Endodermal cell (in vitro differentiated cells): Measurements from ENCODE around the gene DNAH8. TPM values are rescaled to one million over a fixed set of nuclear protein-coding genes. Genes with fewer than 3 reads are reported as not detected.

Experiments used
- DNase-seq: peaks from one replicate; pipeline ENCODE4 v3.0.0-alpha.2; 2017
- H3K27ac ChIP-seq: 2 replicates; pipeline ENCODE4 v1.5.1; 2013; ENCODE audit warnings: mild to moderate bottlenecking, low read depth, low read length, moderate library complexity
- H3K27me3 ChIP-seq: 2 replicates; pipeline ENCODE4 v1.6.1; 2013; ENCODE audit warnings: mild to moderate bottlenecking, low read length, moderate library complexity; ENCODE audit not compliant: insufficient read depth, control insufficient read depth, poor library complexity, severe bottlenecking
- H3K36me3 ChIP-seq: 2 replicates; pipeline ENCODE4 v1.7.0; 2013; ENCODE audit warnings: mild to moderate bottlenecking, low read length, moderate library complexity; ENCODE audit not compliant: control insufficient read depth, insufficient read depth
- H3K4me1 ChIP-seq: one replicate; pipeline ENCODE4 v1.7.0; 2013; ENCODE audit warnings: low read length; ENCODE audit not compliant: control insufficient read depth, insufficient read depth
- H3K4me3 ChIP-seq: 2 replicates; pipeline ENCODE4 v1.5.1; 2013; ENCODE audit warnings: mild to moderate bottlenecking, low read length, moderate library complexity
- H3K9ac ChIP-seq: 2 replicates; pipeline ENCODE4 v1.6.1; 2013; ENCODE audit warnings: mild to moderate bottlenecking, low read length, moderate library complexity; ENCODE audit not compliant: poor library complexity, severe bottlenecking; ENCODE audit errors: extremely low read depth
- H3K9me3 ChIP-seq: 2 replicates; pipeline ENCODE4 v1.6.1; 2013; ENCODE audit warnings: mild to moderate bottlenecking, low read length, moderate library complexity; ENCODE audit not compliant: control insufficient read depth
- H3K27ac Mint-ChIP-seq: 2 replicates; pipeline ENCODE4 v1.8.0; 2020; ENCODE audit warnings: mixed read lengths
- H3K27me3 Mint-ChIP-seq: 2 replicates; pipeline ENCODE4 v1.8.0; 2021; ENCODE audit warnings: mild to moderate bottlenecking, mixed read lengths; ENCODE audit not compliant: insufficient read depth
- H3K36me3 Mint-ChIP-seq: 2 replicates; pipeline ENCODE4 v1.8.0; 2020; ENCODE audit warnings: low read depth, mixed read lengths
- H3K4me1 Mint-ChIP-seq: 2 replicates; pipeline ENCODE4 v1.8.0; 2020; ENCODE audit warnings: mixed read lengths
- H3K4me3 Mint-ChIP-seq: 2 replicates; pipeline ENCODE4 v1.8.0; 2020; ENCODE audit warnings: mild to moderate bottlenecking, moderate library complexity, mixed read lengths
- H3K9me3 Mint-ChIP-seq: 2 replicates; pipeline ENCODE4 v1.8.0; 2020; ENCODE audit warnings: mild to moderate bottlenecking, mixed read lengths
- WGBS, 2 experiments: methylation state at CpG; one replicate each; pipeline versions ENCODE4 v1.1.5 to v1.1.7; 2013; ENCODE audit warnings: missing lambda C conversion rate in 2 of 2, mixed read lengths in 1 of 2; ENCODE audit not compliant: insufficient coverage in 1 of 2, insufficient read length in 1 of 2; 5-methylcytosine and 5-hydroxymethylcytosine counted together
- total RNA-seq, 2 donors: library from RNA; stranded (reverse); fragmentation: NEBNext Ultra II Directional in 1 of 2; extraction: Animal tissue kit (Norgen Biotek cat#: 25700) in 1 of 2; gene quantifications; 2 replicates in 1 of 2; 3 replicates in 1 of 2; pipeline ENCODE4 v1.2.1, GENCODE V29; 2021
- TF ChIP-seq, protein P1 (sequence below): fragments of 200-600 bp; sonication (generic); conservative IDR thresholded peaks from 2 replicates; pipeline ENCODE4 v1.5.0; 2021; ENCODE audit warnings: antibody characterized with exemption, mild to moderate bottlenecking

The DNAH8 gene
- total RNA-seq, 2 donors from 2014 or later = not detected

GRCh38 chr6:38856492-38856891 lies 141.4 kb downstream of the DNAH8 start:
- H3K36me3 ChIP-seq = no peaks in the 10 kb centered on the region
- Mint-ChIP-seq H3K4me3 (no peak overlapping the region), H3K36me3 (no peaks in the 10 kb centered on the region), H3K4me1 (peaks cover 6% of the 10 kb centered on the region), H3K9me3 (no peaks in the 10 kb centered on the region), H3K27ac (no peak overlapping the region), H3K27me3 (no peaks in the 10 kb centered on the region)
- DNase-seq = no peak
- H3K27ac ChIP-seq = no peak overlapping the region
- H3K4me1 ChIP-seq = no peaks in the 10 kb centered on the region
- H3K4me3 ChIP-seq = no peak overlapping the region
- TF ChIP-seq, protein P1, sequence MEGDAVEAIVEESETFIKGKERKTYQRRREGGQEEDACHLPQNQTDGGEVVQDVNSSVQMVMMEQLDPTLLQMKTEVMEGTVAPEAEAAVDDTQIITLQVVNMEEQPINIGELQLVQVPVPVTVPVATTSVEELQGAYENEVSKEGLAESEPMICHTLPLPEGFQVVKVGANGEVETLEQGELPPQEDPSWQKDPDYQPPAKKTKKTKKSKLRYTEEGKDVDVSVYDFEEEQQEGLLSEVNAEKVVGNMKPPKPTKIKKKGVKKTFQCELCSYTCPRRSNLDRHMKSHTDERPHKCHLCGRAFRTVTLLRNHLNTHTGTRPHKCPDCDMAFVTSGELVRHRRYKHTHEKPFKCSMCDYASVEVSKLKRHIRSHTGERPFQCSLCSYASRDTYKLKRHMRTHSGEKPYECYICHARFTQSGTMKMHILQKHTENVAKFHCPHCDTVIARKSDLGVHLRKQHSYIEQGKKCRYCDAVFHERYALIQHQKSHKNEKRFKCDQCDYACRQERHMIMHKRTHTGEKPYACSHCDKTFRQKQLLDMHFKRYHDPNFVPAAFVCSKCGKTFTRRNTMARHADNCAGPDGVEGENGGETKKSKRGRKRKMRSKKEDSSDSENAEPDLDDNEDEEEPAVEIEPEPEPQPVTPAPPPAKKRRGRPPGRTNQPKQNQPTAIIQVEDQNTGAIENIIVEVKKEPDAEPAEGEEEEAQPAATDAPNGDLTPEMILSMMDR = no peak
- no peak overlapping the region for H3K9ac ChIP-seq
- no peaks in the 10 kb centered on the region for H3K27me3 ChIP-seq
- 90% methylated on average over 2 of the region's 2 CpGs; no CpG with 5 or more reads in 1 of the 2 experiments for WGBS, 2 experiments
- no peaks in the 10 kb centered on the region for H3K9me3 ChIP-seq

DNA sequence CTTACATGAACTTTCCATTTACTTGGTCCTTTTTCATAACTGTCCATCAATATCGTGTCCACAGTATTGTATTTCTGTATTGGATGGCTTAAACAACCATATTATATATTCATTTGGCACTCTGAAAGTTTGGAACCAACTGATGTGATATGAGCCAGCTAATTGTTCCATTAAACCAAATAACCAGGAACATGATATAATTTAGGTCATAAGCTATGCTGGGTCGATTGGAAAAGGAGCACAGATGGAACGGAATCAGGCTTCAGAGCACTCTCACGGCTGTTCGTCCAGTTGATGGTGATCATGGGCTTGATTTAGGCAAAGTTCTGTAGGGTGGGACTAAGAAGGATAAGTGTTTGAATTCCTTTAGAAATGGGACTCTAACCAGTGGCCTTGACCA lies 142.7 kb downstream of the DNAH8 start:
- Histone ChIP-seq H3K9me3 (no peaks in the 10 kb centered on the region), H3K27ac (no peak overlapping the region), H3K4me1 (no peaks in the 10 kb centered on the region), H3K9ac (no peak overlapping the region), H3K36me3 (no peaks in the 10 kb centered on the region), H3K4me3 (no peak overlapping the region), H3K27me3 (no peaks in the 10 kb centered on the region)
- Mint-ChIP-seq H3K27ac (no peak overlapping the region), H3K9me3 (no peaks in the 10 kb centered on the region), H3K4me1 (peaks cover 4% of the 10 kb centered on the region), H3K36me3 (no peaks in the 10 kb centered on the region), H3K27me3 (no peaks in the 10 kb centered on the region), H3K4me3 (no peak overlapping the region)
- TF ChIP-seq, protein P1 = no peak
- WGBS, 2 experiments = 95 to 100% methylated on average over 1 to 5 of the region's 5 CpGs
- no peak for DNase-seq

DNA sequence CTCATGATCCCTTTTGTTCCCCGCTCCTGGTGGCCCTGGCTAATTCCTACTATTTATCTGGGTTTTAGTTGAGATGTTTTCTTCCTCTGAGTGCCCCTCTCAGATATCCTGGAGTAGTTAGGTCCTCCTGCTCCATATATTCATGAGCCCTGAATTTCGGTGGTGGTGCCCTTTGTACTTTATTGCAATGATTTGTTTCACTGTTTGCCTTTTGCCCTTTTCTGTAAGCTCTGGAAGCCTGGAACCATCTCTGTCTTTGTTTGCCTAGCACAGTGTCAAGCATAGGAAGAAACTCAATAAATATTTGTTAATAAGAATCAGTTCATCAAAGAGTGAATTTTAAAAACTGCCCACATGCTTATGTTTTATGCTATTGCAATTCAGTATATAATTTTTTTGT lies 144.9 kb downstream of the DNAH8 start:
- no peaks in the 10 kb centered on the region for H3K36me3 Mint-ChIP-seq
- no peaks in the 10 kb centered on the region for H3K9me3 ChIP-seq
- H3K36me3 ChIP-seq = no peaks in the 10 kb centered on the region
- no peak overlapping the region for H3K4me3 Mint-ChIP-seq
- H3K9me3 Mint-ChIP-seq = no peaks in the 10 kb centered on the region
- no peak overlapping the region for H3K9ac ChIP-seq
- no peak for DNase-seq
- H3K4me1 Mint-ChIP-seq = peaks cover 4% of the 10 kb centered on the region
- no peak overlapping the region for H3K27ac ChIP-seq
- no peaks in the 10 kb centered on the region for H3K4me1 ChIP-seq
- H3K4me3 ChIP-seq = no peak overlapping the region
- H3K27me3 ChIP-seq = no peaks in the 10 kb centered on the region
- H3K27me3 Mint-ChIP-seq = no peaks in the 10 kb centered on the region
- TF ChIP-seq, protein P1 = no peak
- WGBS, 2 experiments = 83 to 87% methylated on average over 2 of the region's 2 CpGs
- no peak overlapping the region for H3K27ac Mint-ChIP-seq
